ENCODE results near the gene FRMD4B.

GRCh38 chr3:69296995-69297394, 88.9 kb downstream of the FRMD4B start:
- TF ChIP-seq CTCF (conservative IDR thresholded peaks at IDR 0.05; ENCODE audit: low read length), result no peak
- no peak for TF ChIP-seq EZH2phosphoT487 (IDR thresholded peaks at IDR 0.05; ENCODE audit: borderline replicate concordance)

Data from Loucy (cell line).